GM12878 (cell line): Measurements from ENCODE around the gene STX10. TPM values are rescaled to one million over a fixed set of nuclear protein-coding genes. Genes with fewer than 3 reads are reported as not detected.

ENCODE experiments used
- BMI1 ChIP-seq: fragments of 450-650 bp; IDR thresholded peaks from 2 replicates; pipeline ENCODE4 v1.6.1; 2016; ENCODE audit warnings: mild to moderate bottlenecking, moderate library complexity, borderline replicate concordance
- CBX5 ChIP-seq: sonication (generic); IDR thresholded peaks from 2 replicates; pipeline ENCODE4 v1.6.1; 2016; ENCODE audit warnings: low read depth, moderate library complexity, mild to moderate bottlenecking, inconsistent platforms
- CHD2 ChIP-seq: IDR thresholded peaks from 2 replicates; pipeline ENCODE4 v1.6.1; 2011; ENCODE audit warnings: low read depth, low read length, improper control_type of control experiment, borderline replicate concordance
- DPF2 ChIP-seq: fragments of 450-650 bp; IDR thresholded peaks from 2 replicates; pipeline ENCODE4 v1.6.1; 2017; ENCODE audit warnings: mild to moderate bottlenecking
- E2F4 ChIP-seq: IDR thresholded peaks from 2 replicates; pipeline ENCODE4 v1.6.1; 2012; ENCODE audit warnings: low read depth, low read length, improper control_type of control experiment
- EED ChIP-seq: sonication (generic); IDR thresholded peaks from 2 replicates; pipeline ENCODE4 v1.6.1; 2016; ENCODE audit warnings: antibody characterized with exemption, low read depth
- ESRRA ChIP-seq: IDR thresholded peaks from 2 replicates; pipeline ENCODE4 v1.6.1; 2012; ENCODE audit warnings: mild to moderate bottlenecking, low read length, improper control_type of control experiment
- HDAC6 ChIP-seq: fragments of 200-600 bp; sonication (generic); IDR thresholded peaks from one replicate; pipeline ENCODE4 v1.8.0; 2017; ENCODE audit warnings: antibody characterized with exemption; ENCODE audit not compliant: unreplicated experiment
- IKZF1 ChIP-seq: fragments of 450-650 bp; conservative IDR thresholded peaks from 2 replicates; pipeline ENCODE4 v1.6.1; 2017; ENCODE audit warnings: antibody characterized with exemption, mild to moderate bottlenecking
- LARP7 ChIP-seq: fragments of 450-650 bp; IDR thresholded peaks from 2 replicates; pipeline ENCODE4 v1.6.1; 2017; ENCODE audit warnings: mild to moderate bottlenecking
- MEF2A ChIP-seq: IDR thresholded peaks from 2 replicates; pipeline ENCODE4 v1.6.1; 2011; ENCODE audit warnings: low read depth, mild to moderate bottlenecking, low read length, moderate library complexity; ENCODE audit not compliant: insufficient read depth
- NFXL1 ChIP-seq: fragments of 450-650 bp; IDR thresholded peaks from 2 replicates; pipeline ENCODE4 v1.6.1; 2017; ENCODE audit warnings: antibody characterized with exemption, mild to moderate bottlenecking, borderline replicate concordance
- NR2C1 ChIP-seq: fragments of 450-650 bp; IDR thresholded peaks from 2 replicates; pipeline ENCODE4 v1.6.1; 2017; ENCODE audit warnings: antibody characterized with exemption, mild to moderate bottlenecking, moderate library complexity
- NR2F1 ChIP-seq: fragments of 450-650 bp; conservative IDR thresholded peaks from 2 replicates; pipeline ENCODE4 v1.6.1; 2017; ENCODE audit warnings: mild to moderate bottlenecking
- POLR2AphosphoS2 ChIP-seq: IDR thresholded peaks from 2 replicates; pipeline ENCODE4 v1.6.1; 2011; ENCODE audit warnings: low read depth, mild to moderate bottlenecking, low read length, improper control_type of control experiment, moderate library complexity
- PRDM15 ChIP-seq: fragments of 450-650 bp; formaldehyde crosslinking; IDR thresholded peaks from 2 replicates; pipeline ENCODE4 v1.4.0; 2020; ENCODE audit warnings: mild to moderate bottlenecking, moderate library complexity
- RUNX3 ChIP-seq: IDR thresholded peaks from 2 replicates; pipeline ENCODE4 v1.6.1; 2012; ENCODE audit warnings: low read length, inconsistent platforms
- SREBF1 ChIP-seq: IDR thresholded peaks from 2 replicates; pipeline ENCODE4 v1.6.1; 2012; ENCODE audit warnings: mild to moderate bottlenecking, low read length
- SREBF2 ChIP-seq: IDR thresholded peaks from 2 replicates; pipeline ENCODE4 v1.6.1; 2012; ENCODE audit warnings: mild to moderate bottlenecking, low read length
- SRF ChIP-seq, 2 experiments: IDR thresholded peaks; 2 replicates each; pipeline ENCODE4 v1.6.1; 2011; ENCODE audit warnings: low read depth in 2 of 2, low read length in 2 of 2, mild to moderate bottlenecking in 1 of 2, moderate library complexity in 1 of 2
- ZNF24 ChIP-seq: fragments of 450-650 bp; IDR thresholded peaks from 2 replicates; pipeline ENCODE4 v1.6.1; 2017; ENCODE audit warnings: antibody characterized with exemption, mild to moderate bottlenecking
- polyA plus RNA-seq, 11 experiments: library from polyadenylated mRNA; depleted of rRNA in 4 of 11; unstranded in 6 of 11; stranded (reverse) in 5 of 11; fragments of >200 nt; fragmentation: Nextera tagmentation in 4 of 11; fragmentation: Illumina TruSeq in 1 of 11; extraction: Ambion mirVana in 4 of 11; extraction: Trizol in 1 of 11; gene quantifications; 1 replicate in 1 of 11; 2 replicates in 10 of 11; pipeline versions ENCODE4 v1.2.1 to v1.2.3, GENCODE V29; 2011 to 2016; ENCODE audit warnings: inconsistent platforms in 2 of 11, missing spikeins in 2 of 11, low read depth in 1 of 11
- total RNA-seq, 4 experiments: library from RNA; depleted of rRNA in 3 of 4; stranded (reverse); fragments of >200 nt in 3 of 4; fragmentation: Illumina TruSeq in 1 of 4; extraction: Trizol in 1 of 4; gene quantifications; 2 replicates each; pipeline versions ENCODE4 v1.2.1 to v1.2.3, GENCODE V29; 2013 to 2021
- TF ChIP-seq, protein P1 (sequence below): fragments of 450-650 bp; IDR thresholded peaks from 2 replicates; pipeline ENCODE4 v1.6.1; 2017; ENCODE audit warnings: antibody characterized with exemption, mild to moderate bottlenecking, moderate library complexity
- TF ChIP-seq, protein P2 (sequence below): fragments of 450-650 bp; IDR thresholded peaks from 2 replicates; pipeline ENCODE4 v1.6.1; 2017; ENCODE audit warnings: mild to moderate bottlenecking

STX10 gene
- total and polyA plus RNA-seq, 10 of the 15 experiments (the other 5 are each of a cell fraction or from before 2014, with no cell fraction given), result 0.56 to 76.1 (median 47.6) TPM

- no peak for TF ChIP-seq PRDM15 (CRISPR knock-in tag)
- TF ChIP-seq SREBF2, result no peak
- no peak for TF ChIP-seq POLR2AphosphoS2
- TF ChIP-seq EED, result peak; percentile 99
- no peak for TF ChIP-seq ESRRA
- TF ChIP-seq NR2C1, result no peak
- TF ChIP-seq BMI1, result peak; percentile 71; the same call in 1 of the 2 replicates
- TF ChIP-seq RUNX3, result peak; percentile 100
- TF ChIP-seq, protein P1, sequence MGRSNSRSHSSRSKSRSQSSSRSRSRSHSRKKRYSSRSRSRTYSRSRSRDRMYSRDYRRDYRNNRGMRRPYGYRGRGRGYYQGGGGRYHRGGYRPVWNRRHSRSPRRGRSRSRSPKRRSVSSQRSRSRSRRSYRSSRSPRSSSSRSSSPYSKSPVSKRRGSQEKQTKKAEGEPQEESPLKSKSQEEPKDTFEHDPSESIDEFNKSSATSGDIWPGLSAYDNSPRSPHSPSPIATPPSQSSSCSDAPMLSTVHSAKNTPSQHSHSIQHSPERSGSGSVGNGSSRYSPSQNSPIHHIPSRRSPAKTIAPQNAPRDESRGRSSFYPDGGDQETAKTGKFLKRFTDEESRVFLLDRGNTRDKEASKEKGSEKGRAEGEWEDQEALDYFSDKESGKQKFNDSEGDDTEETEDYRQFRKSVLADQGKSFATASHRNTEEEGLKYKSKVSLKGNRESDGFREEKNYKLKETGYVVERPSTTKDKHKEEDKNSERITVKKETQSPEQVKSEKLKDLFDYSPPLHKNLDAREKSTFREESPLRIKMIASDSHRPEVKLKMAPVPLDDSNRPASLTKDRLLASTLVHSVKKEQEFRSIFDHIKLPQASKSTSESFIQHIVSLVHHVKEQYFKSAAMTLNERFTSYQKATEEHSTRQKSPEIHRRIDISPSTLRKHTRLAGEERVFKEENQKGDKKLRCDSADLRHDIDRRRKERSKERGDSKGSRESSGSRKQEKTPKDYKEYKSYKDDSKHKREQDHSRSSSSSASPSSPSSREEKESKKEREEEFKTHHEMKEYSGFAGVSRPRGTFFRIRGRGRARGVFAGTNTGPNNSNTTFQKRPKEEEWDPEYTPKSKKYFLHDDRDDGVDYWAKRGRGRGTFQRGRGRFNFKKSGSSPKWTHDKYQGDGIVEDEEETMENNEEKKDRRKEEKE, result no peak
- TF ChIP-seq MEF2A, result peak; percentile 79
- TF ChIP-seq IKZF1, result peak; percentile 85
- no peak for TF ChIP-seq ZNF24
- TF ChIP-seq CBX5, result no peak; the same call in 1 of the 2 replicates
- no peak for TF ChIP-seq HDAC6
- peak; percentile 37; the same call in 1 of the 2 replicates for TF ChIP-seq LARP7
- no peak; the same call in 1 of the 2 replicates for TF ChIP-seq CHD2
- 0 out of 2 replicates have a peak, but pooled peaks have one; percentile 38 for TF ChIP-seq E2F4
- TF ChIP-seq SRF (IDR thresholded peaks at IDR 0.05; ENCODE audit: low read depth in 2 of 2, low read length in 2 of 2), result peak in 1 of 2 experiments; percentile 86; a peak in 2 of 4 replicates
- TF ChIP-seq DPF2, result peak; percentile 94
- peak; percentile 100 for TF ChIP-seq NR2F1
- TF ChIP-seq NFXL1, result no peak
- TF ChIP-seq SREBF1, result peak; percentile 72
- TF ChIP-seq, protein P2, sequence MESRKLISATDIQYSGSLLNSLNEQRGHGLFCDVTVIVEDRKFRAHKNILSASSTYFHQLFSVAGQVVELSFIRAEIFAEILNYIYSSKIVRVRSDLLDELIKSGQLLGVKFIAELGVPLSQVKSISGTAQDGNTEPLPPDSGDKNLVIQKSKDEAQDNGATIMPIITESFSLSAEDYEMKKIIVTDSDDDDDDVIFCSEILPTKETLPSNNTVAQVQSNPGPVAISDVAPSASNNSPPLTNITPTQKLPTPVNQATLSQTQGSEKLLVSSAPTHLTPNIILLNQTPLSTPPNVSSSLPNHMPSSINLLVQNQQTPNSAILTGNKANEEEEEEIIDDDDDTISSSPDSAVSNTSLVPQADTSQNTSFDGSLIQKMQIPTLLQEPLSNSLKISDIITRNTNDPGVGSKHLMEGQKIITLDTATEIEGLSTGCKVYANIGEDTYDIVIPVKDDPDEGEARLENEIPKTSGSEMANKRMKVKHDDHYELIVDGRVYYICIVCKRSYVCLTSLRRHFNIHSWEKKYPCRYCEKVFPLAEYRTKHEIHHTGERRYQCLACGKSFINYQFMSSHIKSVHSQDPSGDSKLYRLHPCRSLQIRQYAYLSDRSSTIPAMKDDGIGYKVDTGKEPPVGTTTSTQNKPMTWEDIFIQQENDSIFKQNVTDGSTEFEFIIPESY, result peak; percentile 70; the same call in 1 of the 2 replicates
Observed at GRCh38 chr19:13100031-13100588, 50.1 kb downstream of the STX10 start (continued).
